WTC11 (cell line): ENCODE measurements around the gene GRK4.

Source experiments
- ELF4 ChIP-seq: sonication (generic); formaldehyde crosslinking; IDR thresholded peaks from 2 replicates; pipeline ENCODE4 v1.8.1; 2022; ENCODE audit warnings: low read depth, mild to moderate bottlenecking, moderate library complexity, missing genetic modification reagents
- GRHL2 ChIP-seq: fragments of 250-450 bp; sonication (Bioruptor Pico); IDR thresholded peaks from 2 replicates; pipeline ENCODE4 v1.8.0; 2022; ENCODE audit warnings: mild to moderate bottlenecking, moderate library complexity; ENCODE audit not compliant: insufficient replicate concordance, severe bottlenecking
- NFE2L1 ChIP-seq: sonication (generic); formaldehyde crosslinking; IDR thresholded peaks from 2 replicates; pipeline ENCODE4 v1.8.1; 2023; ENCODE audit warnings: missing genetic modification reagents
- NFYB ChIP-seq: sonication (generic); formaldehyde crosslinking; conservative IDR thresholded peaks from 2 replicates; pipeline ENCODE4 v1.8.0; 2022; ENCODE audit warnings: low read depth, missing genetic modification reagents
- NR2C2 ChIP-seq: sonication (generic); formaldehyde crosslinking; IDR thresholded peaks from 2 replicates; pipeline ENCODE4 v1.8.0; 2022; ENCODE audit warnings: mild to moderate bottlenecking, missing genetic modification reagents
- TF ChIP-seq, protein P1 (sequence below): fragments of 200-600 bp; IDR thresholded peaks from 2 replicates; pipeline ENCODE4 v1.8.0; 2022; ENCODE audit warnings: antibody characterized with exemption
- TF ChIP-seq, protein P2 (sequence below): sonication (generic); formaldehyde crosslinking; IDR thresholded peaks from 2 replicates; pipeline ENCODE4 v1.8.1; 2023; ENCODE audit warnings: mild to moderate bottlenecking, missing genetic modification reagents, moderate library complexity
- TF ChIP-seq, protein P3 (sequence below): sonication (generic); formaldehyde crosslinking; IDR thresholded peaks from 2 replicates; pipeline ENCODE4 v1.8.0; 2022; ENCODE audit warnings: mild to moderate bottlenecking, missing genetic modification reagents
- TF ChIP-seq, protein P4 (sequence below): sonication (generic); formaldehyde crosslinking; conservative IDR thresholded peaks from 2 replicates; pipeline ENCODE4 v1.8.1; 2022; ENCODE audit warnings: mild to moderate bottlenecking, missing genetic modification reagents
- TF ChIP-seq, protein P5 (sequence below): sonication (generic); formaldehyde crosslinking; IDR thresholded peaks from 2 replicates; pipeline ENCODE4 v1.8.0; 2022; ENCODE audit warnings: missing genetic modification reagents

DNA sequence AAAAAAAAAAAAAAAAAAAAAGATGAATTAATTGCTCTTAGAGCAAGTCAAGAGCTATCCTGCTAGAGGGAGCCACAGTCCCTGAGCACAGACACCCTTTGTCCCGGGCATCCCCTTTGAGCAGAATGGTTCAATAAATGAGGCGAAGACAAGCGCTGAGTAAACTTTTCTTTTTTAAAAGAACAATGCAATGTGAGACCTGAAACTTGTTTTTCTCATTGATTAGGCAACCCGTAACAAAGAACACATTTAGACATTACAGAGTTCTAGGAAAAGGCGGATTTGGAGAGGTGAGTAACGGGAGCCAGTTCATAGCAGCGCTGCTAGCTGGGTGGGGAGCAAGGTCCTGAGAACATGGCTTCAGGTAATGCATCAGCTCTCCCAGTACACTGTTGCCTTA is 46.1 kb downstream of the GRK4 start:
- no peak for TF ChIP-seq NR2C2 (CRISPR knock-in tag)
- TF ChIP-seq, protein P1, sequence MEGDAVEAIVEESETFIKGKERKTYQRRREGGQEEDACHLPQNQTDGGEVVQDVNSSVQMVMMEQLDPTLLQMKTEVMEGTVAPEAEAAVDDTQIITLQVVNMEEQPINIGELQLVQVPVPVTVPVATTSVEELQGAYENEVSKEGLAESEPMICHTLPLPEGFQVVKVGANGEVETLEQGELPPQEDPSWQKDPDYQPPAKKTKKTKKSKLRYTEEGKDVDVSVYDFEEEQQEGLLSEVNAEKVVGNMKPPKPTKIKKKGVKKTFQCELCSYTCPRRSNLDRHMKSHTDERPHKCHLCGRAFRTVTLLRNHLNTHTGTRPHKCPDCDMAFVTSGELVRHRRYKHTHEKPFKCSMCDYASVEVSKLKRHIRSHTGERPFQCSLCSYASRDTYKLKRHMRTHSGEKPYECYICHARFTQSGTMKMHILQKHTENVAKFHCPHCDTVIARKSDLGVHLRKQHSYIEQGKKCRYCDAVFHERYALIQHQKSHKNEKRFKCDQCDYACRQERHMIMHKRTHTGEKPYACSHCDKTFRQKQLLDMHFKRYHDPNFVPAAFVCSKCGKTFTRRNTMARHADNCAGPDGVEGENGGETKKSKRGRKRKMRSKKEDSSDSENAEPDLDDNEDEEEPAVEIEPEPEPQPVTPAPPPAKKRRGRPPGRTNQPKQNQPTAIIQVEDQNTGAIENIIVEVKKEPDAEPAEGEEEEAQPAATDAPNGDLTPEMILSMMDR = no peak
- TF ChIP-seq, protein P2, sequence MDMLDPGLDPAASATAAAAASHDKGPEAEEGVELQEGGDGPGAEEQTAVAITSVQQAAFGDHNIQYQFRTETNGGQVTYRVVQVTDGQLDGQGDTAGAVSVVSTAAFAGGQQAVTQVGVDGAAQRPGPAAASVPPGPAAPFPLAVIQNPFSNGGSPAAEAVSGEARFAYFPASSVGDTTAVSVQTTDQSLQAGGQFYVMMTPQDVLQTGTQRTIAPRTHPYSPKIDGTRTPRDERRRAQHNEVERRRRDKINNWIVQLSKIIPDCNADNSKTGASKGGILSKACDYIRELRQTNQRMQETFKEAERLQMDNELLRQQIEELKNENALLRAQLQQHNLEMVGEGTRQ = no peak
- TF ChIP-seq, protein P3, sequence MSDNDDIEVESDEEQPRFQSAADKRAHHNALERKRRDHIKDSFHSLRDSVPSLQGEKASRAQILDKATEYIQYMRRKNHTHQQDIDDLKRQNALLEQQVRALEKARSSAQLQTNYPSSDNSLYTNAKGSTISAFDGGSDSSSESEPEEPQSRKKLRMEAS (CRISPR knock-in tag) = no peak
- TF ChIP-seq, protein P4, sequence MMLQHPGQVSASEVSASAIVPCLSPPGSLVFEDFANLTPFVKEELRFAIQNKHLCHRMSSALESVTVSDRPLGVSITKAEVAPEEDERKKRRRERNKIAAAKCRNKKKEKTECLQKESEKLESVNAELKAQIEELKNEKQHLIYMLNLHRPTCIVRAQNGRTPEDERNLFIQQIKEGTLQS (CRISPR knock-in tag) = no peak
- TF ChIP-seq ELF4 = no peak
- no peak for TF ChIP-seq NFE2L1
- TF ChIP-seq, protein P5, sequence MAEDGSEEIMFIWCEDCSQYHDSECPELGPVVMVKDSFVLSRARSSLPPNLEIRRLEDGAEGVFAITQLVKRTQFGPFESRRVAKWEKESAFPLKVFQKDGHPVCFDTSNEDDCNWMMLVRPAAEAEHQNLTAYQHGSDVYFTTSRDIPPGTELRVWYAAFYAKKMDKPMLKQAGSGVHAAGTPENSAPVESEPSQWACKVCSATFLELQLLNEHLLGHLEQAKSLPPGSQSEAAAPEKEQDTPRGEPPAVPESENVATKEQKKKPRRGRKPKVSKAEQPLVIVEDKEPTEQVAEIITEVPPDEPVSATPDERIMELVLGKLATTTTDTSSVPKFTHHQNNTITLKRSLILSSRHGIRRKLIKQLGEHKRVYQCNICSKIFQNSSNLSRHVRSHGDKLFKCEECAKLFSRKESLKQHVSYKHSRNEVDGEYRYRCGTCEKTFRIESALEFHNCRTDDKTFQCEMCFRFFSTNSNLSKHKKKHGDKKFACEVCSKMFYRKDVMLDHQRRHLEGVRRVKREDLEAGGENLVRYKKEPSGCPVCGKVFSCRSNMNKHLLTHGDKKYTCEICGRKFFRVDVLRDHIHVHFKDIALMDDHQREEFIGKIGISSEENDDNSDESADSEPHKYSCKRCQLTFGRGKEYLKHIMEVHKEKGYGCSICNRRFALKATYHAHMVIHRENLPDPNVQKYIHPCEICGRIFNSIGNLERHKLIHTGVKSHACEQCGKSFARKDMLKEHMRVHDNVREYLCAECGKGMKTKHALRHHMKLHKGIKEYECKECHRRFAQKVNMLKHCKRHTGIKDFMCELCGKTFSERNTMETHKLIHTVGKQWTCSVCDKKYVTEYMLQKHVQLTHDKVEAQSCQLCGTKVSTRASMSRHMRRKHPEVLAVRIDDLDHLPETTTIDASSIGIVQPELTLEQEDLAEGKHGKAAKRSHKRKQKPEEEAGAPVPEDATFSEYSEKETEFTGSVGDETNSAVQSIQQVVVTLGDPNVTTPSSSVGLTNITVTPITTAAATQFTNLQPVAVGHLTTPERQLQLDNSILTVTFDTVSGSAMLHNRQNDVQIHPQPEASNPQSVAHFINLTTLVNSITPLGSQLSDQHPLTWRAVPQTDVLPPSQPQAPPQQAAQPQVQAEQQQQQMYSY = no peak
- TF ChIP-seq NFYB (CRISPR knock-in tag) = no peak
- no peak for TF ChIP-seq GRHL2 (CRISPR knock-in tag)
